Ramos (cell line): ENCODE data around the gene ATL2.
"Not testable (repeated sequence)": the region's sequence is repeated elsewhere in the genome, so short reads cannot be mapped to it uniquely, and the experiment has no call there.

Experiments used
- in situ Hi-C: fragments of 300-500 bp; cut with MboI; formaldehyde crosslinking; loops from one replicate; pipeline ENCODE4 v1.14.3; 2022; ENCODE audit warnings: low sequenced_read_pairs; ENCODE audit not compliant: unreplicated experiment

ATL2 gene

GRCh38 chr2:38394903-38395341 is 17.8 kb upstream of the ATL2 start:
- in situ Hi-C loops = no loop called here

DNA sequence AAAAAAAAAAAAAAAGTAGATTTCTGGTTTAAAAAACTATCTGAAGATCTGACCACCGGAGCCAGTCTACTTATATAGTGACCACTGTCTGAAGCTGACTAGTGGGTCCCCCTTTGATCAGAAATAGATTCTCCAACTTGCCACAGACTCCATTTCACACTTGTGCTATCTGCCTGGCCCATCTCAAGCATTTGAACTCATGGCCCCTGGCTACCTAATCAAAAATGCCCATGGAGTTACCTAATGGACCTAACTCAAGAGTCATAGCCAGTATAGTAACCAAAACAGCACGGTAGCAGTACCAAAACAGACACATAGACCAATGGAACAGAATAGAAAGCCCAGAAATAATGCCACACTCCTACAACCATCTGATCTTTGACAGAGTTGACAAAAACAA is 17.0 kb upstream of the ATL2 start:
- in situ Hi-C loops = no loop called here

DNA sequence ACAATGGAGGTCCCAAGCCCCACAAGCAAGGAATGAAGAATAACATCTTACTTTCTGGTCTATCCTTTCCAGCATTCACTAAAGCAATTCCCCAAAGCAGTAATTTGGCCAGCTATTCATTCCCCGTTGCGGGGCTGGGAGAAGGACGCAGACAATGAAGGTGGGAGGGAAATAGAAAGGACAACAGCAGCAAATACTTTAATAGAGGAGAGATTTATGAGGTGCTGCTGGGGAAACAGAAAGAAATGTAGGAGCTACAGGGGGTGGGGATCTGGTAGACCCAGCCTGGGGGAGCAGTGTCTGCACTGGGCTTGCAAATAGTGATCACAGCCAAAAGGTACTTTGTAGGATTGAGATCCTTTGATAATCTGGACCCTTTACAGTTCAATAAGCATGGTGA is 13.9 kb upstream of the ATL2 start:
- in situ Hi-C loops = no loop called here

GRCh38 chr2:38387887-38388286 is 10.8 kb upstream of the ATL2 start:
- in situ Hi-C loops = no loop called here

DNA sequence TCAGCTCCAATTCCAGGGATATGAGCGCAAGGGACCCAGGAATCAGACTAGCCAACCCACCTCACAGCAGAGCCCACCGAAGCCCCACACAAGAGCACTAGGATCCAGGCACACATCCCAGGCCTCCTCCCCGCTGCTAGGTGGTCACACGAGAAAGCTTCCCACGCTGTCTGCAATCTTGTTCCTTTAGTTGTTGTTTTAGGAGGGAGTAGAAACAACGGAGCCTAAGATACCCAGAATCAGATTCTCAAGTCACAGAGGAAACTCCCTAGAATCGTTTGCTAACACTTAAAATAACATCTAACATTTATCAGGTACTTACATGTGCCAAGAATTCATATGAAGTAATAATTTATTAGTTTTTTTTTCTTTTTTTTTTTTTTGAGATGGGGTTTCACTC is 9.7 kb upstream of the ATL2 start:
- in situ Hi-C loops = no loop called here

DNA sequence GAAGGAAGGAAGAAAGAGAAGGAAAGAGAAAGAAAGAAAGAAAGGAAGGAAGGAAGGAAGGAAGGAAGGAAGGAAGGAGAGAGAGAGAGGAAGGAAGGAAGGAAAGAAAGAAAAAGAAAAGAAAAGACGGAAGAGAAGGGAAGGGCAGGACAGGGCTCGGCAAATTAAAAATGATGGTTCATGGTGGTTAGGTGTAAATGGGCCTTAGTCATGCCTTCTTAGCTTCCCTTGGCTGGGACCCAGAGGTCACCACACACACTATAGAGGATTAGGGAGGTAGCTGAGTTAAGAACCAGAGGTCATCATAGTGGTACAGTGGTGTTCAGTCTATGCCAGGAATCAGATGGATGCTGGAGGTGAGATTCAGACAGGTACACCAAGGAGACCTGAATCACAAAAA is 9.3 kb upstream of the ATL2 start:
- in situ Hi-C loops = no loop called here

DNA sequence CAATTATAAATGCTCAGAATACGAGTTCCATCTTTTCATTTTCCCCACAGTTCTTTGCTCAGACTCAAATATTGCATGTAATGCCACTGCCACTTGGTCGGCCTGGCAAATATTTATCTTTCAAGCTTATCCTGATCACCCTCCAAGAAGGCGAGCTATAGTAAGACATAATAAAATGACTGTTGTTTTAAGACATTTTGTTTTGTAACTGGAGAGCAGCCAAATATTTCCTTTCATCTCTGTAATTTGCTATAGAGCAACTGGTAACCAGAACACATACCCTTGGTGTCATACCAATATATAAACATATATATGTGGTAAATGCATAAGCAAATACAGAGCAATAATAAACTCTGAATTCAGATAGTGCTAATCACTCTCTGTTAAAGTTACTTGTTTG is 7.3 kb upstream of the ATL2 start:
- in situ Hi-C loops = no loop called here

DNA sequence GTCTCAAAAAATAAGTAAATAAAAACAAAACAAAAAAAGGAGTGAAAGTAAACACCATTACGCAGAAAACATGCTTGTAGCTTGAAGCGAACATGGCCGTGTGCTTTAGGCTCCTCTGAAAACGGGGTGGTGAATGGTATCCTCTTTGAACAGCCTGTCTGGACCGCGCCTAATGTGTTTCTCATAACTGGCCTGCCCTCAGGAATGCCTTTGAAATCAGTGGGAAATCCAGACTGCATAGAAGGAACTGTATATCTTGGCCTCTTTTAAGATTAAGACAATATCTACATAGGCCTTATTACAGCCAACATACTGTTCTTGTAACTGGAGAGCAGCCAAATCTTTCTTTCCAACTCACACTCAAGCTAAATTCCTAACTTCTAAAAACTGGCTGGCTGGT is 6.7 kb upstream of the ATL2 start:
- in situ Hi-C loops = not testable (repeated sequence)

DNA sequence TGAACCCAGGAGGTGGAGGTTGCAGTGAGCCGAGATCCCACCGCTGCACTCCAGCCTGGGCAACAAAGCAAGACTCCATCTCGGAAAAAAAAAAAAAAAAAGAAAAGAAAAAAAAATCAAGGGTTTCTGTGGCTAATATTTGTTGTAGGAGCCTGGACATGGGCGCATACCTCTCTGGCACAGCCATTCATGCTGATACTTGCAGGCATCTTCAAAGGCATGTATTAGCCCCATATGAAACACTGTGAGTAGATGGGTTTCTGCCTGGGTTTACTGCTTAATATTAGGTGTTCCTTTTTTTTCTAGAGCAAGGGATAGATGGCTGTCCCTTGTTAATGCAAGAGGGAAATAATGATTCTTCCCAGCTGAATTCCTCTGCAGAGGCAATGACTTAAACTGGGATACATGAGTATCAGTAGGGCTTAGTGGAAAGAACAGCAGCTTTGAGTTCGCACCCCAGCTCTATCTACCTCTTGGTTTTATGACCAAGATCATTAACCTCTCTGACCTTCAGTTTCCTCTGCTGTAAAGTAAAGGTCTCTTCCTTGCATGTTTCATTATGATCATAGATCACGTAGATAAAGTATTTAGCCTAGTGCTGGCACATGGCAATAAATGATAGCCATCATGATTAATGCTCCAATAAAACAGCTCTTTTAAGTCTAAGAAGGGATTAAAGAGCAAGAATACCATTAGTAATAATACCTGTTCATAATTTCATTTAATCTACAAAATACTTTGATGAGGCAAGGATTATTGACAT is 4.5 kb upstream of the ATL2 start:
- in situ Hi-C loops = no loop called here

DNA sequence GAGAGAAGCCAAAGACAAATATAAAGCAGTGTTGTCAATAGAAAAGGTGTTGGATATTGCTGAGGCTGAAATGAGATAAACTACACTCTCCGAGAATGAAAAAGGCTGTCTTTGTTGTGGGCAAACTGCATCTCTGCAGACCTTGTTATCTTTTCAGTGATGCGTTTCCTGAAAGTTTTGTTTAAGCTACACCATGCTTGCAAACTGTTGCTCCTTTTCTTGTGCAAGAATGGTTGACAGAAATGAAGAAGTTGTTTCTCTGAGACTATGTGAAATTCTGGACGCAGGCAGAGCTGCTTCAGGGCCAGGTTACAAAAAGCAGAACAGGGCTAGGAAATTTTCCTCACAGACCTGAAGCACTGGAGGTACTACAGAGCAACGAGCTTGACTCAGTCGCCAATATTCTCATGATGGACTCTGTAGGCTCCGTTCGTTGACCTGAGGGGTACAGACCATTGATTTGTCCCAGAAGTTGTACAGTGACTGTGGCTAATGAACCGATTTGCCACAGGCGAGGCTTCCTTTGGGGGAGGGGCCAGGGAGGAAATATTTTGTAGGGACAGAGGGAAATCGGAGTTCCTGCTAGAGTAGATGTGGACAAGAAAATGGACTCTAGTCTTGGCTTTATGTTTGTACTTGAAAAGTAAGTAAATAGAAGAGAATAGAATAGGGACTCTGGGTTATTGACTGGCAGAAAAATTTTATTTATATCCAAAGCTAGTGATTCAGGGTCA is 3.5 kb upstream of the ATL2 start:
- in situ Hi-C loops = no loop called here

DNA sequence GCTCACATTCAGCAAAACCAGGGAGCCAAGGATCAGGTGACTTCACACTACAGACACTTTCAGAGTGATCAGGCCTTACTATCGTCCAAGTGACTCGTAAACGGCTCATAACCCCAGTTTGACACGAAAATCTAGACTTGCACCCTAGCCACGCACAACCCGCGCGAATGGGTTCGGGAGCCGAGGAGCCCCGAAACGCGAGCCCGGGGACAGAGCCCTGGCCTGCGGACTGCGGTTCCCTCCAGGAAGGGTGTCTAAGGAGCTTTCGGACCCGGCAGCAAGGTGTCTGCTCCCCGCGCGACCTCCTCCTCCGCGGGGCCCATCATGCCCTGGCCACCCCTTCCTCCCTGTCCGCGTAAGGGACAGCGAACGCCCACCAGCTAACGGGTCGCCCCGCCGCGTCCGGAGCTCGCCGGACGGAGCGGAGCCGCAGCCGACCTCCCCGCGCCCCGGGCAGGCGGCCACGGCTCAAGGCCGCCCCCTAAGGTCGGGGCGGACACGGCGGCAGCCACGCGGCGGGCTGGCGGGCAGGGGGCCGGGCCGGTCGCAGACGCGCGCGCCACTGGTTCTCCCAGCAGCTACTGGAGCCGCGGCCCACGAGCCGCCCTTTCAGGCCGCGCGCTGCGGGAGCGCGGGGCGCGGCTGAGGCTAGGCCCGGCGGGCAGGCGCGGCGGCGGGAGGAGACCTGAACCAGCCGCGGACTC is 575 bp downstream of the ATL2 start:
- in situ Hi-C loops = no loop called here

GRCh38 chr2:38375696-38376345 is 1.3 kb downstream of the ATL2 start:
- in situ Hi-C loops = no loop called here

DNA sequence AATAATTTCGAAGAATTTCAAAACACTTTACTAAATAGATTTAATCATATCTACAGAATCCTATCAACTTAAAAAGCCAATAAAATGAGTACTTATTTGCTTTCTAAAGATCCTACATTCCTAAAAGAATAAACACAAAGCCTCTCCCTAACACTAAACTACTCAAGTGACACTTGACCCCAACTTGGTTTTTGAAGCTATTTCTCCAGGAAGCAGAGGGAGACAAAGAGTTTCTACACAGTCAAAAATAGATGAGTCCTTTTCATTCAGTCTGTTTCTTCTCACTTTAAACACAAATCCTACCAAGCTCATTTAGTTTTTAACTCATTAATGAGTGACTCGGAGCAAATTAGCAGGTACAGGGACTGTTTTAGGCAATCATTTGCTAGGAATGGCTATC is 2.1 kb downstream of the ATL2 start:
- in situ Hi-C loops = no loop called here

GRCh38 chr2:38371235-38371634 is 5.8 kb downstream of the ATL2 start:
- in situ Hi-C loops = no loop called here

GRCh38 chr2:38370664-38371063 is 6.4 kb downstream of the ATL2 start:
- in situ Hi-C loops = no loop called here

DNA sequence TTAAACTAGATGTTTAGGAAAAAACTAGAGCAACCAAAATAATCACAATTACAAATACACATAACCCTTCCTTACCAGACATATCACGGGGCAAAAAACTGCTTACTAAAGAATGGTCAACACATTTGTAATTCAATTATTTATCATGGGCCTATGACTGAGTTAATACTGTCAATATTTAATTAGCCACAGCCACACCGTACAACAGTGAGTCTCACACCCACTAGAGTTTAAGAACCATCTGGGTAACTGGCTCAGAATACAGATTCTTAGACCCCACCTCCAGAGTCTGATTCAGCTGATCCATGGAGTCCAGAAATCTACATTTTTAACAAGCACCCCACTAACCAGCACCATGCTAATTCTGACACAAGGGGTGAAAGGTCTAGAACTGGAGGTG is 14.8 kb downstream of the ATL2 start:
- in situ Hi-C loops = no loop called here

DNA sequence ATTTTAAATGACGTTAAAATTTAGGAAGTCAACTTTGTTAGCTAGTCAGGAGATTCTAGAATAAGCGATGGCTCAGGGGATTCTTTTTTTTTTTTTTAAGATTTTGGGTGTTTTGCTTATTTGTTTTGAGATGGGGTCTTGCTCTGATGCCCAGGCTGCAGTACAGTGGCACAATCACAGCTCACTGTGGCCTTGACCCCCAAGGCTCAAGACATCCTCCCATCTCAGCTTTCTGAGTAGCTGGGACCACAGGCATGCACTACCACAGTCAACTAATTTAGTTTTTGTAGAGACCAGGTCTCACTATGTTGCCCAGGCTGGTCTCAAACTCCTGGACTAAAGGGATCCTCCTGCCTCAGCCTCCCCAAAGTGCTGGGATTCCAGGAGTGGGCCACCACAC is 16.9 kb downstream of the ATL2 start:
- in situ Hi-C loops = no loop called here

DNA sequence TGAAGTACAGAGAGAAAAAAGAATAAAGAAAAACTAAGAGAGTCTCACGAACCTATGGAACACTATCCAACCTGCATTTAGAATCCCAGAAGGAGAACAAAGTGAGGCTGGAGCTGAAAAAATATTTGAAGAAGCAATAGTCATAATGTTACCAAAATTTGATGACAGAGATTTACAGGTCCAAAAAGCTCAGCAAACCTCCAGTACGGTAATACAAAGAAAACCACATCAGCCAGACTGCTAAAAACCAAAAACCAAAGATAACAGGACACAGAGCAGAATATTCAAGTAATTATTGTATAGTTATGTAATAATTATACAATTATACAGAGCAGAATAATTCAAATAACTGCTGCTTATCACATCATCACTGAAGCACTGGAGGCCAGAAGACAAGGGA is 23.7 kb downstream of the ATL2 start:
- in situ Hi-C loops = no loop called here

- in situ Hi-C loops = no loop called here
Measured at GRCh38 chr2:38352336-38352735, 24.7 kb downstream of the ATL2 start.

GRCh38 chr2:38345323-38346038 is 31.6 kb downstream of the ATL2 start:
- in situ Hi-C loops = no loop called here
